ENCODE data around the gene RAB28. TPM values are rescaled to one million over a fixed set of nuclear protein-coding genes. Genes with fewer than 3 reads are reported as not detected.

Gene RAB28
- 12.3 and 12.8 TPM in 2 replicates for total RNA-seq

DNA sequence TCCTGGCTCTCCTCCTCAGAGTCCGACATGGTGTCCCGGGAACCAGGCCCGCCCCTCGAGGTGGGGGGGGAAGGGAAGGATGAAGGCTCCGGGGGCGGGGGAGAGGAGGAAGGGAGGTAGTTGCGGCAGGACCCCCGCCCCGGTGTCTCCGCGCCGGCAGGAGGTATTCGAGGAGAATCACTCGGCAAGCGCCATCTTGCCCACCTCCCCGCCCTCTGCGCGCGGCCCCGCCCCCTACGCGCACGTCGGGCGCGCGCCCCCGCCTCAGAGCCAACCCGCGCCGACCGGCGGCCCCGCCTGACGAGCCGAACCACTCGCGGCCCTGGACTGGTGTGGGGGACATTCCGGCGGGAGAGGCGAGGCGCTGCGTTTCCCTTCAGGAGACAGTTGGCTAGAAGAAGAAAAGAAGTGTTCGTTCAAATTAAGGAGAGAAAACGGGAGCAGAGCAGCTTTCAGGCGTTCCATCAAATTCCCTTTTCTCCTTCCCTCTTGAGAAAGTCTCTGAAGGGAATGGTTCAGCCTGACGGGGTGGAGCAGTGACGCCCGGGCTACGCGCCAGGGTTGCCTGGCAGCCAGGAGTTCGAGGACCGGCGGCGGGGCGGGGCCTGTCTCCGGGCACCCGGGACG, at the start of gene RAB28:
Gene RAB28 (minus strand): TSS at position 219 of the 627 bp plus-strand sequence.

Other genes with a start within 250 kb of the RAB28 start
- gene NKX3-2, start 60.2 kb upstream of the RAB28 start, total RNA-seq: under 0.01 TPM in 1 of 2 replicates, not detected in the other
- gene BOD1L1, start 143.4 kb upstream of the RAB28 start, total RNA-seq: 26.3 and 26.9 TPM in 2 replicates